ENCODE data around the gene CEP112. TPM values are rescaled to one million over a fixed set of nuclear protein-coding genes. Genes with fewer than 3 reads are reported as not detected.
A peak's percentile ranks its signal among the peaks of the same experiment; 100 is the strongest.

CEP112 gene
- total and polyA plus RNA-seq, 9 of the 15 experiments (the other 6 are each of a cell fraction or from before 2014, with no cell fraction given): 0.84 TPM; not detected in 8

DNA sequence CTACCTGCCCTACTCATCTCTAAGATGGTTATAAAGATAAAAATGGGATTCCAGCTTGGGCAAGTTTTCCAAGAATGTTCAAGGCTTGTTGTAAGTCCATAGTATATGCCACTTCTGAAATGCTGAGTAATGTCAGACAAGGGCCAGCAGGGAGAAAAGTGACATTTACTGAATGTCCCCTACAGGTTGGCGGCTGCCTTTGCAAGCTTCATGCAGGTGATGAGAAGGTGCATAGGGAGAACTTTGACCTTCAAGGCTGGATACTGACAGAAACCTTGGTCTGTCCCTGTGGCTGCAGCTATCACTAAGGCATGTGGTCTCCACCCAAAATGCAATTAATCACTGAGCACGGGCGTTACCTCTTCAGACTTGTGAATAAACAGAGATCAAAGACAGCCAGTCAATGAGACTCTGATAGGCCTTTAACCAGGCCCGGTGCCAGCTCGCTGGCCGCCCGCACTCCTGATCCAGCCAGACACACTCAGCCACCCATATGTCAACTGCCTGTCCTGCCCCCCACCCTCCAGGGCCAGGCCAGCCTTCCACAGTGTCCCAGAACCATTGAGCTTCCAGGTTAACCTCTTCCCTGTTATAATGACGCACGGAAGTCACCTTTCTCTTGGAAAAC, 603.6 kb downstream of the CEP112 start:
- Histone ChIP-seq H3K27me3 (ENCODE audit: control insufficient read depth in 2 of 2, insufficient read depth in 2 of 2, low read length in 2 of 2) (peaks cover 0 to 44% of the 10 kb centered on the region in 2 experiments; a peak in 4 of 5 replicates), H4K20me1 (replicated peaks; ENCODE audit: control insufficient read depth, insufficient read depth, low read length) (0 out of 2 replicates have a peak, but pooled peaks cover 4% of the 10 kb centered on the region), H3K27ac (ENCODE audit: extremely low read depth, low read depth, low read length) (no peak overlapping the region), H3K9ac (ENCODE audit: insufficient read depth in 1 of 2, low read depth in 2 of 2, low read length in 2 of 2) (no peak overlapping the region), H3K36me3 (ENCODE audit: control insufficient read depth, insufficient read depth, low read length) (no peaks in the 10 kb centered on the region), H3K9me3 (replicated peaks; ENCODE audit: control insufficient read depth, insufficient read depth, low read depth, low read length) (no peaks in the 10 kb centered on the region), H3K4me1 (replicated peaks in 1 of 2; ENCODE audit: control insufficient read depth in 2 of 2, insufficient read depth in 2 of 2, low read length in 2 of 2) (no peaks in the 10 kb centered on the region), H3K4me2 (ENCODE audit: insufficient read depth, low read length) (no peak overlapping the region), H3K79me2 (ENCODE audit: control insufficient read depth, insufficient read depth, low read length) (no peaks in the 10 kb centered on the region), H3K4me3 (no peak overlapping the region), H3K9me1 (ENCODE audit: control insufficient read depth, insufficient read depth, low read length) (no peaks in the 10 kb centered on the region), H2AFZ (ENCODE audit: low read depth, low read length) (no peak overlapping the region)
- ATAC-seq (peak; percentile 70), FAIRE-seq (no peak), DNase-seq (ENCODE audit: extremely low read depth in 1 of 4, low spot score in 3 of 4) (peak in 2 of 4 experiments; percentile 40)
- WGBS (ENCODE audit: insufficient coverage, low coverage, missing lambda C conversion rate): 3% methylated on average over 9 of the region's 9 CpGs
- TF ChIP-seq SMARCA4 (IDR thresholded peaks at IDR 0.05) (no peak), ZNF316 (IDR thresholded peaks at IDR 0.05) (peak; percentile 14; the same call in 1 of the 2 replicates), ZNF507 (tag; conservative IDR thresholded peaks at IDR 0.05) (no peak), NFE2 (IDR thresholded peaks at IDR 0.05; ENCODE audit: low read depth) (peak; percentile 57; the same call in 1 of the 2 replicates), ZNF444 (CRISPR knock-in tag; IDR thresholded peaks at IDR 0.05) (no peak), CHD4 (IDR thresholded peaks at IDR 0.05; ENCODE audit: insufficient read depth, insufficient replicate concordance, low read depth, low read length, poor library complexity, severe bottlenecking) (no peak), MBD2 (IDR thresholded peaks at IDR 0.05; ENCODE audit: borderline replicate concordance, low read depth) (no peak), GABPB2 (CRISPR knock-in tag; conservative IDR thresholded peaks at IDR 0.05) (no peak), C11orf30 (IDR thresholded peaks at IDR 0.05; ENCODE audit: low read depth) (0 out of 2 replicates have a peak, but pooled peaks have one; percentile 14)
- TF ChIP-seq, protein P1, sequence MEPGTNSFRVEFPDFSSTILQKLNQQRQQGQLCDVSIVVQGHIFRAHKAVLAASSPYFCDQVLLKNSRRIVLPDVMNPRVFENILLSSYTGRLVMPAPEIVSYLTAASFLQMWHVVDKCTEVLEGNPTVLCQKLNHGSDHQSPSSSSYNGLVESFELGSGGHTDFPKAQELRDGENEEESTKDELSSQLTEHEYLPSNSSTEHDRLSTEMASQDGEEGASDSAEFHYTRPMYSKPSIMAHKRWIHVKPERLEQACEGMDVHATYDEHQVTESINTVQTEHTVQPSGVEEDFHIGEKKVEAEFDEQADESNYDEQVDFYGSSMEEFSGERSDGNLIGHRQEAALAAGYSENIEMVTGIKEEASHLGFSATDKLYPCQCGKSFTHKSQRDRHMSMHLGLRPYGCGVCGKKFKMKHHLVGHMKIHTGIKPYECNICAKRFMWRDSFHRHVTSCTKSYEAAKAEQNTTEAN (CRISPR knock-in tag; IDR thresholded peaks at IDR 0.05): no peak
- TF ChIP-seq, protein P2, sequence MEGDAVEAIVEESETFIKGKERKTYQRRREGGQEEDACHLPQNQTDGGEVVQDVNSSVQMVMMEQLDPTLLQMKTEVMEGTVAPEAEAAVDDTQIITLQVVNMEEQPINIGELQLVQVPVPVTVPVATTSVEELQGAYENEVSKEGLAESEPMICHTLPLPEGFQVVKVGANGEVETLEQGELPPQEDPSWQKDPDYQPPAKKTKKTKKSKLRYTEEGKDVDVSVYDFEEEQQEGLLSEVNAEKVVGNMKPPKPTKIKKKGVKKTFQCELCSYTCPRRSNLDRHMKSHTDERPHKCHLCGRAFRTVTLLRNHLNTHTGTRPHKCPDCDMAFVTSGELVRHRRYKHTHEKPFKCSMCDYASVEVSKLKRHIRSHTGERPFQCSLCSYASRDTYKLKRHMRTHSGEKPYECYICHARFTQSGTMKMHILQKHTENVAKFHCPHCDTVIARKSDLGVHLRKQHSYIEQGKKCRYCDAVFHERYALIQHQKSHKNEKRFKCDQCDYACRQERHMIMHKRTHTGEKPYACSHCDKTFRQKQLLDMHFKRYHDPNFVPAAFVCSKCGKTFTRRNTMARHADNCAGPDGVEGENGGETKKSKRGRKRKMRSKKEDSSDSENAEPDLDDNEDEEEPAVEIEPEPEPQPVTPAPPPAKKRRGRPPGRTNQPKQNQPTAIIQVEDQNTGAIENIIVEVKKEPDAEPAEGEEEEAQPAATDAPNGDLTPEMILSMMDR (IDR thresholded peaks at IDR 0.05 in 2 of 3, conservative IDR thresholded peaks at IDR 0.05 in 1 of 3; ENCODE audit: insufficient read depth in 2 of 3, low read depth in 1 of 3, low read length in 3 of 3): peak in 1 of 3 experiments; percentile 55; a peak in 2 of 6 replicates
- ChIA-PET CTCF (ENCODE audit: low intra/inter-chr PET ratio) (no interaction called here), POLR2A (no interaction called here)
- intact Hi-C loops (cut with micrococcal nuclease): no loop called here
- in situ Hi-C loops (cut with MboI): no loop called here
- BruUV-seq (replicated peaks): no TSS peak
